ENCODE results near the gene ZFYVE27.

DNA sequence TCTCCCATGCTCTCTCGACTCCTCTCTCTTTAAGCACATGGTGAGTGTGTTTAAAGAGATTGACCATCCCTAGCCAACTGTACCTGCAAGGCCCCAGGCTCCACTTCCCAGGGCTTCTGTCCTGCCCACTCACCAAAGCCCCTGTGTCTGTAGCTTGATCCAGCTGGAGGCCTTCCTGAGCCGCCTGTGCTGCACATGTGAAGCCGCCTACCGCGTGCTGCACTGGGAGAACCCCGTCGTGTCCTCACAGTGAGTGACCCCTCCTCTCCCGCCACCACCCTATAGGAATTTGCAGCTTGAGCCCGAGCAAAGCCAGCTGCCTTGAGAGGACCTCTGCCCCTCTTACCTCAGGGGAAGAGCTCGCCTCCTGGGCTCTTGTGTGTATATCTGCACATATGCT lies 11.2 kb downstream of the ZFYVE27 start:
- TF ChIP-seq, protein P1, sequence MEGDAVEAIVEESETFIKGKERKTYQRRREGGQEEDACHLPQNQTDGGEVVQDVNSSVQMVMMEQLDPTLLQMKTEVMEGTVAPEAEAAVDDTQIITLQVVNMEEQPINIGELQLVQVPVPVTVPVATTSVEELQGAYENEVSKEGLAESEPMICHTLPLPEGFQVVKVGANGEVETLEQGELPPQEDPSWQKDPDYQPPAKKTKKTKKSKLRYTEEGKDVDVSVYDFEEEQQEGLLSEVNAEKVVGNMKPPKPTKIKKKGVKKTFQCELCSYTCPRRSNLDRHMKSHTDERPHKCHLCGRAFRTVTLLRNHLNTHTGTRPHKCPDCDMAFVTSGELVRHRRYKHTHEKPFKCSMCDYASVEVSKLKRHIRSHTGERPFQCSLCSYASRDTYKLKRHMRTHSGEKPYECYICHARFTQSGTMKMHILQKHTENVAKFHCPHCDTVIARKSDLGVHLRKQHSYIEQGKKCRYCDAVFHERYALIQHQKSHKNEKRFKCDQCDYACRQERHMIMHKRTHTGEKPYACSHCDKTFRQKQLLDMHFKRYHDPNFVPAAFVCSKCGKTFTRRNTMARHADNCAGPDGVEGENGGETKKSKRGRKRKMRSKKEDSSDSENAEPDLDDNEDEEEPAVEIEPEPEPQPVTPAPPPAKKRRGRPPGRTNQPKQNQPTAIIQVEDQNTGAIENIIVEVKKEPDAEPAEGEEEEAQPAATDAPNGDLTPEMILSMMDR (IDR thresholded peaks at IDR 0.05; ENCODE audit: extremely low read depth in 1 of 2, insufficient read depth in 1 of 2, low read depth in 1 of 2, low read length in 2 of 2) = no peak
- no peak for TF ChIP-seq GATA2 (IDR thresholded peaks at IDR 0.05; ENCODE audit: insufficient read depth, insufficient read length, low read depth, low read length)
- TF ChIP-seq POLR2A (IDR thresholded peaks at IDR 0.05; ENCODE audit: low read depth, low read length) = no peak
- TF ChIP-seq MAX (IDR thresholded peaks at IDR 0.05; ENCODE audit: insufficient read depth, insufficient read length) = no peak
- TF ChIP-seq POLR2AphosphoS5 (IDR thresholded peaks at IDR 0.05; ENCODE audit: insufficient read depth, low read depth, low read length) = no peak
